GM19351 (cell line): ENCODE measurements around the gene INMT.

Source experiments
- ATAC-seq: cut with Tn5 transposase; IDR thresholded peaks from one replicate; pipeline ENCODE4 v1.9.1; 2021; ENCODE audit warnings: mild to moderate bottlenecking, moderate library complexity; ENCODE audit not compliant: unreplicated experiment

The INMT gene

GRCh38 chr7:30750683-30751650 is 968 bp upstream of the INMT start:
- no peak for ATAC-seq

GRCh38 chr7:30752484-30752883 is 549 bp downstream of the INMT start:
- ATAC-seq: no peak

- no peak for ATAC-seq
Measured at GRCh38 chr7:30752979-30753378, 1.0 kb downstream of the INMT start.

- ATAC-seq: no peak
Measured at GRCh38 chr7:30754315-30754877, 2.5 kb downstream of the INMT start.

GRCh38 chr7:30755384-30756154 is 3.6 kb downstream of the INMT start:
- ATAC-seq: no peak

- no peak for ATAC-seq
Measured at GRCh38 chr7:30757342-30757692, 5.4 kb downstream of the INMT start.

- ATAC-seq: no peak
Measured at GRCh38 chr7:30760514-30761213, 8.7 kb downstream of the INMT start.

- ATAC-seq: no peak
Measured at GRCh38 chr7:30761214-30762156, 9.6 kb downstream of the INMT start.

GRCh38 chr7:30764030-30764975 is 12.4 kb downstream of the INMT start:
- ATAC-seq: peak; percentile 99

- ATAC-seq: no peak
Measured at GRCh38 chr7:30765408-30765807, 13.5 kb downstream of the INMT start.

GRCh38 chr7:30770845-30771173 is 18.9 kb downstream of the INMT start:
- ATAC-seq: no peak

- ATAC-seq: peak; percentile 85
Measured at GRCh38 chr7:30771174-30771879, 19.4 kb downstream of the INMT start, which contains the start of gene MINDY4. TSS of gene MINDY4 (plus strand) at chr7:30771417. CDS start at chr7:30771494, 77 bp downstream.

- ATAC-seq: peak; percentile 45
Measured at GRCh38 chr7:30771880-30772425, 20.0 kb downstream of the INMT start.

GRCh38 chr7:30772984-30773383 is 21.0 kb downstream of the INMT start:
- no peak for ATAC-seq

GRCh38 chr7:30775992-30776391 is 24.1 kb downstream of the INMT start:
- ATAC-seq: no peak

GRCh38 chr7:30776971-30777370 is 25.0 kb downstream of the INMT start:
- no peak for ATAC-seq

GRCh38 chr7:30778255-30779025 is 26.5 kb downstream of the INMT start:
- ATAC-seq: no peak
